ENCODE measurements around the gene GUCY1A2.

Gene GUCY1A2

DNA sequence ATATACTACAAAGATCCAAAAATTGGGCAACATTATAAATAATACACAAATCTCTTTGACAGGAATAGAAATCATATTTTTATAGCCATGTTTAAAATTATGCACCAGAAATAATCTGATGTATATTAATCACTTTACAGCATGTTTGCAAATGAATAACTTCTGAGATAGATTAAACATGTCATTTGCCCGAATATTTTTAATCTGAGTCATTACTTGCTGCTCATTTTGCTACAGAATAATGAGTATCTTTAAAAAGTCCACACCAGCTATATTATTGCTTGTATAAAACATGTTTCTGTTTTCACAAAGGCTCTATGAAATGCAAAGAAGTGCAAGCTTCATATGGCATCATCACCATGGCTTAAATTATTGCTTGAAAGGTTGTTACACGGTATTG, 336.8 kb downstream of the GUCY1A2 start:
- no peak for DNase-seq (ENCODE audit: extremely low read depth in 1 of 2, low read depth in 1 of 2)

DNA sequence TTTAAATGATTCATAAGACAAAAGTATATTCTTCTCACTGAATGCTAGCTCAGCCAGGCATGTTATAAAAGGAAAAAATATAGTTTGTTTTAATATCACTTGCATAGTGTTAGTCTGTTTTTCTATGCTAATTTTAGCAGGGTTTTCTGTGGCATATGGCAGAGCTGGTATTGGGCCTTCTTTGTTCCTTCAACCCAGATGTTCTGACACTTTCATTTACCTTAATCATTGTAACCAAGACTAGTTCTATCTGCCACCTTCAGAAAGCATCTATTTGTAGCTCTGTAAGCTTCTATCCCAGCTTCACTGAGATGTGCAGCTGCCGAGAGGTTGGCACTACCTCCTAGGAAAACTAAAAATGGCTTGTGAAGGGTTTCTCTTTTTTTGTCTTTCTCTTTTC, 338.7 kb downstream of the GUCY1A2 start:
- no peak for DNase-seq (ENCODE audit: extremely low read depth in 1 of 2, low read depth in 1 of 2)

DNA sequence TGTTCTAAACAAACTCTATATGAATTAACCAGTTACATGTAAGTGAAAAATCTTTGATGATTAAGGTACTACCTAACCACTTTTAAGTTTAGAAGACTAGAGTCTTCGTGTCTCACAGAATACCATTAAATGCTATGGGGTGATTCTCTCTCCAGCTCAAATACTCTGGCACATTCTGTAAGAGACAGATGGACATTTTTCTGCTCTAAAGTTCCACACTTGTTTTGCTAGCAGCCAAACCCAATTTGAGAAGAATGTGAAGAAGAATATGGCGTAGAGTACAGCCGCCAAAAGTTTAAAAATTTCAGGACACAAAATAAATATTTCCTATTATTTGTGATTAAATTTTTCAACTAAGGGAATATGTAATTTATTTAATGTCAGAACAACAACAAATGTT, 339.1 kb downstream of the GUCY1A2 start:
- no peak for DNase-seq (ENCODE audit: extremely low read depth in 1 of 2, low read depth in 1 of 2)

DNA sequence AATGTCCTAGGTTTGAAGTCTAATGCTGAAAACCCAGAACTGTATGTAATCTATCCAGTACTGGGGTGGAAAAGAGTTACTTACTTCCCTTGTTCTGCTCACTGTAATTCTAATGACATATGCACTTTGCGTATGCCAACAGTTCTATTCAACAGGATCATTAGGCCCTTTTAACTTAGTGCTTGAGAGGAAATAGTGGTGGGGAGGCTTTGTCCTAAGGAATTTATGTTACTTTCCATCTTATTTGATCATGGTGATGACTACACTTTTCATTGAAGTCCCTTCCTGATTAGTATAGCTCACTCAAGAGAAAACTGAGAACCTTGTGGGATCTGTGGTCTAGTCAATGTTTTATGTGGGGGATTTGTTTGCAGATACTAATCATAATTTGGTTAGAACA, 348.2 kb downstream of the GUCY1A2 start:
- DNase-seq (ENCODE audit: extremely low read depth in 1 of 2, low read depth in 1 of 2), result no peak

DNA sequence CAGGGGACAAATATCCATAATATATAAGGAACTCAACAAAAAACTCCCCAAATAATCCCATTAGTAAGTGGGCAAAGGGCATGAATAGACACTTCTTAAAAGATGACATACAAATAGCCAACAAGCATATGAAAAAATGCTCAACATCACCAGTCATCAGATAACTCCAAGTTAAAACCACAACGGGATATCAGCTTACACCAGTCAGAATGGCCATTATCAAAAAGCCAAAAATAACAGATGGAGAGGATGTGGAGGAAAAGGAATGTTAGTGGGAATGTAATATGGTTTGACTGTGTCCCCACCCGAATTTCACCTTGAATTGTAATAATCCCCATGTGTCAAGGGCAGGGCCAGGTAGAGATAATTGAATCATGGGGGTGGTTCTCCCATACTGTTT, 350.1 kb downstream of the GUCY1A2 start:
- no peak for DNase-seq (ENCODE audit: extremely low read depth in 1 of 2, low read depth in 1 of 2)

DNA sequence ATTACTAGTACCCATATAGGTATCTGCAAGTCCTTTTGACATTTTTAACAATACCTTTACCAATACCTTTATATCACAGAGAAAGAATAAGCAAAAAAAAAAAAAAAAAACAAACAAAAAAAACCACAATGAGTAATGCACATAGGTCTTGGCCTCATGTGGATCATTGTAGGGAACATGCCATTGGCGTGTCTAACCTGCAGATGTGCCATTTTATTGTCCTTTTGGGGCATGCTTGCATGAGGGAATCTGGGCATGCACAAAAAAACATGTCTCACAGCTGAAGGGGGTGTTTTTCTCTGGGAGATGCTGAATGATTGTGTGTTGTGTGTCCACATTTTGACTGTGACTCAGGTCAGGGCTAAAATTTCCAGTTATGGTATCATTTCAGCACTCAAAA, 361.6 kb downstream of the GUCY1A2 start:
- no peak for DNase-seq (ENCODE audit: extremely low read depth in 1 of 2, low read depth in 1 of 2)

DNA sequence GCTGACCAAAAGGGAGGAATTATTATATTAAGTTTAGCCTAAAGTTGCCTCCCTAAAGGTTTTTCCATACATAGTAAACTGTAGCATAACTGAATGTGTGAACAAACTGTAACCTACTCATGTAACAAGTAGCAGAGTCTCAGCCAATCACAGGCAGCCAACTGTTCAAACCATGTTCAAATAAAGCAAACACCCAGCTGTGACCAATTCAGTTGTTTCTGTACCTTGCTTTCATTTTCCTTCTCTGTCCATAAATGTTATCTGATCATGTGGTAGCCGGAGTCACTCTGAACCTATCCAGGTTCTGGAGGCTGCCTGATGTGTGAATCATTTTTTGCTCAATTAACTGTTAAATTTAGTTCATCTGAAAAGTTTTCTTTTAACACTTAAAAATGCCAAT, 373.5 kb downstream of the GUCY1A2 start:
- DNase-seq (ENCODE audit: extremely low read depth in 1 of 2, low read depth in 1 of 2), result no peak

DNA sequence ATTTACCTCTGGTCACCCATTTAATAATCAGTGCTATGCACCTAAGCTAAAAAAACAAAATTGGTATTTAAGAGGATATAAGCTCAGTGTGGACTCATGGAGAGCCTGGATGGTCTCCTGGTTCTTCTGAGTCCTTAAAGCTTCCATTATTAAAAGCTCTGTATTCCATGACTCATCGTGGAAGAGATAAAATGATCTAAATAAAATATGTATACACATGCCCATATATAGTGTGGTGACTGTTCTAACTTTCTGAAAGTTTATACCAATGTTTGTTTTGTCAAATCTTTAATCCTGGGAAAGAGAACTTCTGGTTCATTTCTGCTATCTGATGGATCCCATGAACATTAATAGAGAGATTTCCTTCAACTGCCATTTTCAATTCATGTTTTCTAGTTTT, 375.9 kb downstream of the GUCY1A2 start:
- DNase-seq (ENCODE audit: extremely low read depth in 1 of 2, low read depth in 1 of 2), result no peak

DNA sequence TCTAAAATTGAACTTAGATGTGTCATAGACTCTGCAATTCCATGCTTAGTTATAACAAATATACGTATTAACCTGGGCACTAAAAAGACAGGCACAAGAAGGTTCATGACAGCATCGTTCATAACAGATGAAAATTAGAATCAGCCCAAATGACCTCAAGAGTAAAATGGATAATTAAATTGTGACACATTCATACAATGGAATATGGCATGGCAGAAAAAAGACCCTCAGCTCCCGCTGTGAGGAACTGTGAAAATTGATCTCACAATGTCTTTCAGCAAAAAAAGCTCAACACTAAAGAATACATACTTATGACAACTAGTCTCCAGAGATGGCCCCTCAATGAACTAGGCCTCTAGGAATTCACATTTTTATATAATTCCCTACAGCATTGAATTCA, 386.0 kb downstream of the GUCY1A2 start:
- no peak for DNase-seq (ENCODE audit: extremely low read depth in 1 of 2, low read depth in 1 of 2)

DNA sequence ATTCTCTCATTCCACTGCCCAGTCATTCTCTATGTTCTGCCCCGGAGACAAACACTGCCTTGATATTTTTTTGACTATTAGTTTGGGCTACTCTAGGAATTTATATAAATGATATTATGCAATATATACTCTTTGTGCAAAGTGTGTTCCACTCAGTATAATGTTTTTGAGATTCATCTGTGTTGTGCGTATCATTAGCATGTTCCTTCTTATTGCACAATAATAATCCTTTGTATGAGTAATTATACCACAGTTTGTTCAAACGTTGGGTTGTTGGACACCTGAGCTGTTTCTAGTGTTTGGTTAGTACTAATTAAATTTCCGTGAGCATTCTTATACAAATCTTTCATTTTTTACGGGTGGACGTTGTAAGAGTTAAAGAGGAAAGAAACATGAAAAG, 390.6 kb downstream of the GUCY1A2 start:
- DNase-seq (ENCODE audit: extremely low read depth in 1 of 2, low read depth in 1 of 2), result no peak

DNA sequence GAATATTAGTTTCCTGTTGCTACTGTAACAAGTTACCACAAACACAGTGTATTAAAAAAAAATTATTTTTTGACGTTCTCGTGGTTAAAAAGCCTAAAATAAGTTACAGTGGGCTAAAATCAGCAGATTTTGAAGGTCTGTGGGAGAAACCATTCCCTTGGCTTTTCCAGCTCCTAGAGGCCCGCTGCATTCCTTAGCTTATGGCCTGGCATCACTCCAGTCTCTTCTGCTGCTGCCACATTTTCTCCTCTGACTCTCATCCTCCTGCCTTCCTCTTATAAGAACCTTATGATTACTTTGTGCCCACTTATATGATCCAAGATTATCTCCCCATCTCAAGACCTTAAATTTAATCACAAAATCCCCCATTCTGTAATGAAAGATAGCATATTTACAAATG, 392.7 kb downstream of the GUCY1A2 start:
- DNase-seq (ENCODE audit: extremely low read depth in 1 of 2, low read depth in 1 of 2), result no peak

DNA sequence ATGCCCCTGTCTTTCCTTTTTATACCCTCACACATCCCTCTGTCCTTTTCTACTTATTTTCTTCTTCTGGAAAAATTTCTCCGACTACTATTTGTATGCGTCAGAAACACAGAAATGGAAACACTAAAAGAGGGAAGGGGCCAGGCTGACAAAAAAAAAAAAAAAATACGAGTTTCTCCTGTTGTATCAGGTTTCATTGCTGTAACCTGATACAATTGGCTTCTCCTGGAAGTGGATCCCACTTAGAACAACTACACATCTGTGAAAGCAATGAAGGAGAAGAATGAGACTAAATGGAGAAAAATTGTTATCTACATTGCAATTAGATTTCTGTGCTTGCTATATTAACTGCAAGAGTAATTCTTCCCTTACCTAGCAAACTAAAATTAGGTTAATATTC, 393.9 kb downstream of the GUCY1A2 start:
- DNase-seq (ENCODE audit: extremely low read depth in 1 of 2, low read depth in 1 of 2), result no peak

Measured in activated CD8-positive, alpha-beta memory T cell treated with anti-CD3 and anti-CD28 coated beads for 1 hour (primary cell).